Astrocyte (in vitro differentiated cells and primary cell): ENCODE data around the gene STK35. TPM values are rescaled to one million over a fixed set of nuclear protein-coding genes. Genes with fewer than 3 reads are reported as not detected.

ENCODE experiments used
- DNase-seq: peaks from one replicate; pipeline ENCODE4 v3.0.0-alpha.2; 2010; ENCODE audit warnings: low read depth
- FAIRE-seq: peaks from 2 replicates; lab custom pipeline; 2011; peaks lifted over from hg19 to GRCh38; lab: Jason Lieb, UNC
- H2AFZ ChIP-seq: 2 replicates; pipeline ENCODE4 v1.6.0; 2012; ENCODE audit warnings: low read depth, low read length, inconsistent platforms
- H3K27ac ChIP-seq: 2 replicates; pipeline ENCODE4 v1.5.1; 2011; ENCODE audit warnings: low read depth, low read length, inconsistent platforms
- H3K27me3 ChIP-seq: 2 replicates; pipeline ENCODE4 v1.6.0; 2011; ENCODE audit warnings: low read length, inconsistent platforms; ENCODE audit not compliant: insufficient read depth
- H3K36me3 ChIP-seq: 2 replicates; pipeline ENCODE4 v1.5.1; 2011; ENCODE audit warnings: low read length, inconsistent platforms; ENCODE audit not compliant: insufficient read depth
- H3K4me1 ChIP-seq: 2 replicates; pipeline ENCODE4 v1.5.1; 2011; ENCODE audit warnings: low read length, inconsistent platforms; ENCODE audit not compliant: insufficient read depth
- H3K4me2 ChIP-seq: 2 replicates; pipeline ENCODE4 v1.6.0; 2012; ENCODE audit warnings: low read length, inconsistent platforms
- H3K4me3 ChIP-seq: 2 replicates; pipeline ENCODE4 v1.5.1; 2011; ENCODE audit warnings: low read depth, mild to moderate bottlenecking, low read length, inconsistent platforms; ENCODE audit not compliant: insufficient read depth
- H3K79me2 ChIP-seq: 2 replicates; pipeline ENCODE4 v1.6.0; 2012; ENCODE audit warnings: mild to moderate bottlenecking, low read length, inconsistent platforms; ENCODE audit not compliant: insufficient read depth
- H3K9ac ChIP-seq: 2 replicates; pipeline ENCODE4 v1.6.0; 2012; ENCODE audit warnings: mild to moderate bottlenecking, low read length, inconsistent platforms
- H3K9me3 ChIP-seq: 2 replicates; pipeline ENCODE4 v1.5.1; 2012; ENCODE audit warnings: low read depth, mild to moderate bottlenecking, low read length, inconsistent platforms; ENCODE audit not compliant: insufficient read depth
- H4K20me1 ChIP-seq: 2 replicates; pipeline ENCODE4 v1.6.0; 2012; ENCODE audit warnings: low read length, inconsistent platforms; ENCODE audit not compliant: insufficient read depth
- H3K27ac Mint-ChIP-seq: one replicate; pipeline ENCODE4 v1.8.0; 2021; ENCODE audit warnings: mild to moderate bottlenecking, mixed read lengths; ENCODE audit not compliant: unreplicated experiment
- H3K27me3 Mint-ChIP-seq: one replicate; pipeline ENCODE4 v1.8.0; 2021; ENCODE audit warnings: low read depth, mixed read lengths; ENCODE audit not compliant: unreplicated experiment
- H3K36me3 Mint-ChIP-seq: one replicate; pipeline ENCODE4 v1.8.0; 2021; ENCODE audit warnings: low read depth, mixed read lengths; ENCODE audit not compliant: unreplicated experiment
- H3K4me1 Mint-ChIP-seq: one replicate; pipeline ENCODE4 v1.8.0; 2021; ENCODE audit warnings: low read depth, mixed read lengths; ENCODE audit not compliant: unreplicated experiment
- H3K4me3 Mint-ChIP-seq: one replicate; pipeline ENCODE4 v1.8.0; 2021; ENCODE audit warnings: mild to moderate bottlenecking, moderate library complexity, mixed read lengths; ENCODE audit not compliant: unreplicated experiment
- H3K9me3 Mint-ChIP-seq: one replicate; pipeline ENCODE4 v1.8.0; 2021; ENCODE audit warnings: mild to moderate bottlenecking, mixed read lengths; ENCODE audit not compliant: unreplicated experiment
- EZH2 ChIP-seq: IDR thresholded peaks from 2 replicates; pipeline ENCODE4 v1.6.1; 2012; ENCODE audit warnings: mild to moderate bottlenecking, low read length, inconsistent platforms; ENCODE audit not compliant: insufficient read depth
- total RNA-seq: library from RNA; stranded (reverse); gene quantifications from 2 replicates; pipeline ENCODE4 v1.2.1, GENCODE V29; 2021
- TF ChIP-seq, protein P1 (sequence below): IDR thresholded peaks from 2 replicates; pipeline ENCODE4 v1.5.1; 2011; ENCODE audit warnings: low read depth, mild to moderate bottlenecking, inconsistent platforms, low read length, moderate library complexity; ENCODE audit not compliant: insufficient read depth

STK35 gene
- total RNA-seq, 1 donor from 2014 or later: 18.6 TPM

DNA sequence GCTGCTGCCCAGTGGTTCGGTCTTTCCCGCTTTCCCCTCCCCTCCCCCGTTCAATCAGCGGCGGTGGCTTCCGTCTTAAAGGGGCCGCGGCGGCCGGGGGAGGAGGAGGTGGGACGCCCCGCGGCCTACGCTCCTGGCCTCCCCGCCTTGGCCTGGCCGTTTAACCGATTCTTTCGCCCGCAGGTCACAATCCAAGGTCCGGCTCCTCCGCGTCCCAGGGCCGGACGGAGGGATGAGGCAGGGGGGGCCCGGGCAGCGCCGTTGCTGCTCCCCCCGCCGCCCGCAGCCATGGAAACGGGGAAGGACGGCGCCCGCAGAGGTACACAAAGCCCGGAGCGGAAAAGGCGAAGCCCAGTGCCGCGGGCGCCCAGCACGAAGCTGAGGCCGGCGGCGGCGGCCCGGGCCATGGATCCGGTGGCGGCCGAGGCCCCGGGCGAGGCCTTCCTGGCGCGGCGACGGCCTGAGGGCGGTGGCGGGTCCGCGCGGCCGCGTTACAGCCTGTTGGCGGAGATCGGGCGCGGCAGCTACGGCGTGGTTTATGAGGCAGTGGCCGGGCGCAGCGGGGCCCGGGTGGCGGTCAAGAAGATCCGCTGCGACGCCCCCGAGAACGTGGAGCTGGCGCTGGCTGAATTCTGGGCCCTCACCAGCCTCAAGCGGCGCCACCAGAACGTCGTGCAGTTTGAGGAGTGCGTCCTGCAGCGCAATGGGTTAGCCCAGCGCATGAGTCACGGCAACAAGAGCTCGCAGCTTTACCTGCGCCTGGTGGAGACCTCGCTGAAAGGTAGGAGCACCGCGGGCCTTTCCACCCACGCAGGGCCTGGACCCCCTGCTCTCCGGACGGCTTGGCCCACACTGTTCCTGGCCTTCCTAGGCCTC lies 1.2 kb downstream of the STK35 start:
- no peak for TF ChIP-seq EZH2
- TF ChIP-seq, protein P1, sequence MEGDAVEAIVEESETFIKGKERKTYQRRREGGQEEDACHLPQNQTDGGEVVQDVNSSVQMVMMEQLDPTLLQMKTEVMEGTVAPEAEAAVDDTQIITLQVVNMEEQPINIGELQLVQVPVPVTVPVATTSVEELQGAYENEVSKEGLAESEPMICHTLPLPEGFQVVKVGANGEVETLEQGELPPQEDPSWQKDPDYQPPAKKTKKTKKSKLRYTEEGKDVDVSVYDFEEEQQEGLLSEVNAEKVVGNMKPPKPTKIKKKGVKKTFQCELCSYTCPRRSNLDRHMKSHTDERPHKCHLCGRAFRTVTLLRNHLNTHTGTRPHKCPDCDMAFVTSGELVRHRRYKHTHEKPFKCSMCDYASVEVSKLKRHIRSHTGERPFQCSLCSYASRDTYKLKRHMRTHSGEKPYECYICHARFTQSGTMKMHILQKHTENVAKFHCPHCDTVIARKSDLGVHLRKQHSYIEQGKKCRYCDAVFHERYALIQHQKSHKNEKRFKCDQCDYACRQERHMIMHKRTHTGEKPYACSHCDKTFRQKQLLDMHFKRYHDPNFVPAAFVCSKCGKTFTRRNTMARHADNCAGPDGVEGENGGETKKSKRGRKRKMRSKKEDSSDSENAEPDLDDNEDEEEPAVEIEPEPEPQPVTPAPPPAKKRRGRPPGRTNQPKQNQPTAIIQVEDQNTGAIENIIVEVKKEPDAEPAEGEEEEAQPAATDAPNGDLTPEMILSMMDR: no peak
- Mint-ChIP-seq H3K4me3 (peak overlapping the region; percentile 96), H3K27me3 (no peaks in the 10 kb centered on the region), H3K9me3 (no peaks in the 10 kb centered on the region), H3K36me3 (no peaks in the 10 kb centered on the region), H3K4me1 (peaks cover 26% of the 10 kb centered on the region), H3K27ac (peak overlapping the region; percentile 100)
- DNase-seq: peak; percentile 57
- Histone ChIP-seq H3K27me3 (no peaks in the 10 kb centered on the region), H3K4me2 (peak overlapping the region; percentile 100), H3K36me3 (peaks cover 6% of the 10 kb centered on the region), H3K79me2 (peaks cover 51% of the 10 kb centered on the region), H3K4me3 (peak overlapping the region; percentile 83), H3K27ac (peak overlapping the region; percentile 100), H2AFZ (peak overlapping the region; percentile 97), H3K4me1 (peaks cover 18% of the 10 kb centered on the region), H3K9me3 (no peaks in the 10 kb centered on the region), H3K9ac (peak overlapping the region; percentile 97), H4K20me1 (peaks cover 48% of the 10 kb centered on the region)
- no peak for FAIRE-seq

DNA sequence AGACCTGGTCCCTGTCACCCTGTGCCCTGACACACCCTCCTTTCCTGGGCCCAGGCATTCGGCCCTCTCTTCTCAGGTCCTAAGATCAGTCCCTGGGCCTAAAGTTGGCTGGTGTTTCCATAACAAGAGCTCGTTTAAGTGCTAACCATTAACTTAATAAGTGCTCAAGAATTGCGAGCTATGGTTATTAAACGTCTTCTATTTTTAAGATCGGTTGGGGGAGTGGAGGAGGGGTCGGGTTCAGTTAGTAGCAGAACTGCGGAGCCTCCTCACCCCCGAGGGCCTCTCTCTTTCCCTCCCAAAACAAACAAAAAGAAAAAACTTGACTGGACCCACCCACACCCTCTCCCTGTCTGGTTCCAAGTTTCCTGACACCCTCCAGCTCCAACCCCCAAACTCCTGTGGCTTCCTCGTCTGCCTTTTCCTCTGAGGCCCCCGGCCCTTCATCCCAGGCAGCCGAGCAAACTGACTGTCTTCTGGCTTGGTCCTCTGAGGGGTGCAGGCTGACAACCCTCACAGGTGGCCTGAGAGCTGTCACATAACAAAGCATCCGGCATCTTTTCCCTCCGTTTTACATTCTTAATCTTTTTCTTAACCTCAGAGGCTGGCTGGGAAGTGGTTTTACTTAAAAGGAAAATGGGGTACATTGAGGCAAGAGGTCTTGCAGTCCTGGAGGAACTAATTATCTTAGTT lies 2.0 kb downstream of the STK35 start:
- no peaks in the 10 kb centered on the region for H3K9me3 ChIP-seq
- peaks cover 6% of the 10 kb centered on the region for H3K36me3 ChIP-seq
- H3K4me1 ChIP-seq: peaks cover 19% of the 10 kb centered on the region
- peak overlapping the region; percentile 100 for H3K4me2 ChIP-seq
- DNase-seq (no peak), FAIRE-seq (no peak)
- H3K9me3 Mint-ChIP-seq: no peaks in the 10 kb centered on the region
- no peaks in the 10 kb centered on the region for H3K27me3 Mint-ChIP-seq
- H2AFZ ChIP-seq: peak overlapping the region; percentile 97
- H3K4me1 Mint-ChIP-seq: peaks cover 26% of the 10 kb centered on the region
- H3K79me2 ChIP-seq: peaks cover 59% of the 10 kb centered on the region
- peak overlapping the region; percentile 95 for H3K27ac Mint-ChIP-seq
- peak overlapping the region; percentile 97 for H3K9ac ChIP-seq
- no peaks in the 10 kb centered on the region for H3K27me3 ChIP-seq
- TF ChIP-seq, protein P1: no peak
- TF ChIP-seq EZH2: no peak
- H3K4me3 ChIP-seq: peak overlapping the region; percentile 83
- H3K27ac ChIP-seq: peak overlapping the region; percentile 100
- H3K36me3 Mint-ChIP-seq: no peaks in the 10 kb centered on the region
- H3K4me3 Mint-ChIP-seq: peak overlapping the region; percentile 94
- peaks cover 54% of the 10 kb centered on the region for H4K20me1 ChIP-seq
